ENCODE measurements around the gene SLC25A25. TPM values are rescaled to one million over a fixed set of nuclear protein-coding genes. Genes with fewer than 3 reads are reported as not detected.

SLC25A25 gene
- total RNA-seq, 1 donor from 2014 or later = 8.5 TPM

GRCh38 chr9:128057724-128058409, 10.2 kb upstream of the SLC25A25 start:
- Histone ChIP-seq H3K27ac (no peak overlapping the region), H2AFZ (replicated peaks) (no peak overlapping the region)

DNA sequence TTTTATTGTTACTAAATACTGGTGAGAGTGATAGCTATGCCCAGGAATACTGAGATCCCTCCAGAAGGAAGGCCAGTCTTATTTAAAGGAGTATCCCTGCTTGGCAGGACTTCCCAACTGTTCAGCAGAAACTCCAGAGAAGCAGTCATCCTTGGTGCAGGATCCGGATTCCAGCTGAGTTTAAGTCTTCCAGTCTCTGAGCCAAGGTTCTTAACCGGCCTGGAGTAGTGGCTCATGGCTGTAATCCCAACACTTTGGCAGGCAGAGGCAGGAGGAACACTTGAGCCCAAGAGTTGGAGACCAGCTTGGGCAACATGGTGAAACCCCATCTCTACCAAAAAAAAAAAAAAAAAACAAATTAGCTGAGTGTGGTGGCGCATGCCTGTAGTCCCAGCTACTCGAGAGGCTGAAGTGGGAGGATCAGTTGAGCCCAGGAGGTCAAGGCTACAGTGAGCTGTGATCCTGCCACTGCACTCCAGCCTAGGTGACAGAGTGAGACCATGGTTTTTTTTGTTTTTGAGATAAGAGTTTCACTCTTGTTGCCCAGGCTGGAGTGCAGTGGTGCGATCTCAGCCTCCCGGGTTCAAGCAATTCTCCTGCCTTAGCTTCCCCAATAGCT, 8.6 kb upstream of the SLC25A25 start:
- H3K4me3 ChIP-seq = no peak overlapping the region
- H4K20me1 ChIP-seq (ENCODE audit: low read depth) = no peaks in the 10 kb centered on the region
- H3K4me2 ChIP-seq = no peak overlapping the region
- Mint-ChIP-seq H3K27me3 (ENCODE audit: insufficient read depth, low read depth) (peaks cover 5% of the 10 kb centered on the region), H3K4me1 (peaks cover 28% of the 10 kb centered on the region), H3K36me3 (peaks cover 4% of the 10 kb centered on the region), H3K27ac (no peak overlapping the region), H3K9me3 (no peaks in the 10 kb centered on the region), H3K4me3 (no peak overlapping the region)
- H3K79me2 ChIP-seq (ENCODE audit: low read depth) = no peaks in the 10 kb centered on the region
- no peak for DNase-seq (ENCODE audit: low spot score)
- H3K27me3 ChIP-seq = no peaks in the 10 kb centered on the region
- H3K36me3 ChIP-seq = no peaks in the 10 kb centered on the region
- H3F3A ChIP-seq (ENCODE audit: low read depth) = peaks cover 30% of the 10 kb centered on the region
- H3K9ac ChIP-seq = no peak overlapping the region
- no peak overlapping the region for H3K27ac ChIP-seq
- H2AFZ ChIP-seq (replicated peaks) = no peak overlapping the region
- TF ChIP-seq EZH2phosphoT487 (IDR thresholded peaks at IDR 0.05) (no peak), CTCF (IDR thresholded peaks at IDR 0.05) (no peak), EZH2 (IDR thresholded peaks at IDR 0.05) (no peak)
- H3K9me3 ChIP-seq (ENCODE audit: low read depth) = no peaks in the 10 kb centered on the region
- H3K4me1 ChIP-seq = peaks cover 25% of the 10 kb centered on the region

More at GRCh38 chr9:128057724-128058409, 10.2 kb upstream of the SLC25A25 start:
- peaks cover 5% of the 10 kb centered on the region for H3K27me3 Mint-ChIP-seq (ENCODE audit: insufficient read depth, low read depth)
- peaks cover 34% of the 10 kb centered on the region for H3K4me1 Mint-ChIP-seq
- no peaks in the 10 kb centered on the region for H3K9me3 ChIP-seq (ENCODE audit: low read depth)
- H3K9me3 Mint-ChIP-seq = no peaks in the 10 kb centered on the region
- H3K27me3 ChIP-seq = no peaks in the 10 kb centered on the region
- H3K4me3 ChIP-seq = no peak overlapping the region
- peak overlapping the region; percentile 62 for H3K27ac Mint-ChIP-seq
- TF ChIP-seq CTCF (IDR thresholded peaks at IDR 0.05) (no peak), EZH2 (IDR thresholded peaks at IDR 0.05) (no peak), EZH2phosphoT487 (IDR thresholded peaks at IDR 0.05) (no peak)
- H3K36me3 Mint-ChIP-seq = peaks cover 4% of the 10 kb centered on the region
- H3F3A ChIP-seq (ENCODE audit: low read depth) = peaks cover 30% of the 10 kb centered on the region
- H3K9ac ChIP-seq = no peak overlapping the region
- H3K4me1 ChIP-seq = peaks cover 25% of the 10 kb centered on the region
- H4K20me1 ChIP-seq (ENCODE audit: low read depth) = no peaks in the 10 kb centered on the region
- no peaks in the 10 kb centered on the region for H3K36me3 ChIP-seq
- no peak for DNase-seq (ENCODE audit: low spot score)
- no peaks in the 10 kb centered on the region for H3K79me2 ChIP-seq (ENCODE audit: low read depth)
- peak overlapping the region; percentile 56 for H3K4me2 ChIP-seq
- H3K4me3 Mint-ChIP-seq = no peak overlapping the region

- H3K27me3 ChIP-seq = no peaks in the 10 kb centered on the region
- H3K4me2 ChIP-seq = no peak overlapping the region
- peaks cover 2% of the 10 kb centered on the region for H3K27me3 Mint-ChIP-seq (ENCODE audit: insufficient read depth, low read depth)
- no peak overlapping the region for H3K27ac ChIP-seq
- no peak overlapping the region for H3K4me3 ChIP-seq
- H3K4me1 ChIP-seq = peaks cover 15% of the 10 kb centered on the region
- peaks cover 9% of the 10 kb centered on the region for H3K79me2 ChIP-seq (ENCODE audit: low read depth)
- H3K27ac Mint-ChIP-seq = peak overlapping the region; percentile 50
- H3K36me3 ChIP-seq = no peaks in the 10 kb centered on the region
- peaks cover 3% of the 10 kb centered on the region for H3K9me3 Mint-ChIP-seq
- peaks cover 19% of the 10 kb centered on the region for H3F3A ChIP-seq (ENCODE audit: low read depth)
- no peaks in the 10 kb centered on the region for H3K9me3 ChIP-seq (ENCODE audit: low read depth)
- no peak for DNase-seq (ENCODE audit: low spot score)
- H3K9ac ChIP-seq = no peak overlapping the region
- peaks cover 27% of the 10 kb centered on the region for H3K4me1 Mint-ChIP-seq
- H4K20me1 ChIP-seq (ENCODE audit: low read depth) = no peaks in the 10 kb centered on the region
- TF ChIP-seq CTCF (IDR thresholded peaks at IDR 0.05) (no peak), EZH2 (IDR thresholded peaks at IDR 0.05) (no peak), EZH2phosphoT487 (IDR thresholded peaks at IDR 0.05) (no peak)
- H3K4me3 Mint-ChIP-seq = no peak overlapping the region
- peaks cover 12% of the 10 kb centered on the region for H3K36me3 Mint-ChIP-seq
- H2AFZ ChIP-seq (replicated peaks) = no peak overlapping the region
Measured at GRCh38 chr9:128061275-128061960, 6.6 kb upstream of the SLC25A25 start.
